GM21619 (cell line): ENCODE results near the gene RPS6KC1.
"Not testable (repeated sequence)": the region's sequence is repeated elsewhere in the genome, so short reads cannot be mapped to it uniquely, and the experiment has no call there.

Experiments
- ATAC-seq: cut with Tn5 transposase; IDR thresholded peaks from one replicate; pipeline ENCODE4 v1.9.1; 2021; ENCODE audit not compliant: unreplicated experiment

Gene RPS6KC1

DNA sequence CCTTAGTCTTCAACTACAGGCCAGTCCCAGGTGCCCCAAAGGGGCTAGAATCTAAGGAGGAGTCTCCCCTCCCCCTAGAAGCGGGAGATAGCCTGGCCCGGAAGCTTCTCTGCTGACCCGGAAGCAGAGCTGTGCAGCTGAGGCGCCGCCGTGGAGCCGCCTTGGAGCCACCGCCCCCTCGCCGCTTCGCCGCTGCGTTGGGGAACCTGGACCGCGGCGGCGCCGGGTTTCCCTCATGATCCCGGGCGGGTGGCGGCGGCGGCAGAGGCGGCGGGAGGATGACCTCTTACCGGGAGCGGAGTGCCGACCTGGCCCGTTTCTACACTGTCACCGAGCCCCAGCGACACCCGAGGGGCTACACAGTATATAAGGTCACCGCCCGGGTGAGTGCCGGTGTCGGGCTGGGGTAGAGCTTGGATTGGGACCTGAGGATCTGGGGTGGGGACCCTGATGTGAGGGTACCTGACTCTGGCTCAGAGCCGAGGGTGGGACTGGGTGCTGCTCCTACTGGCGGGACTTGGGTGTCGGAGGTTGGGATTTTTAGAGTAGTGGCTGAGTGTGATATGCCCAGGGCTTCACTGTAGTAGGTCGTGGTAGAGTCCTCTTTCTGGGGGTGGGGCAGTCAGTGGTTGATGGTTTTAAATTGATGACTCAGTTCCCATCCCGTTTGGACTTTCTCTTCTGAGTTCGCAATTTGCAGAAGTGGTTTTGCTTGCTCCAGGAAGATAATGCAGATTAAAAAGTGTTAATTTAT is at the start of gene RPS6KC1:
Gene RPS6KC1 (plus strand): TSS at position 115 of the 754 bp plus-strand sequence. CDS start 164 bp downstream, at position 279.
- peak; percentile 98 for ATAC-seq

DNA sequence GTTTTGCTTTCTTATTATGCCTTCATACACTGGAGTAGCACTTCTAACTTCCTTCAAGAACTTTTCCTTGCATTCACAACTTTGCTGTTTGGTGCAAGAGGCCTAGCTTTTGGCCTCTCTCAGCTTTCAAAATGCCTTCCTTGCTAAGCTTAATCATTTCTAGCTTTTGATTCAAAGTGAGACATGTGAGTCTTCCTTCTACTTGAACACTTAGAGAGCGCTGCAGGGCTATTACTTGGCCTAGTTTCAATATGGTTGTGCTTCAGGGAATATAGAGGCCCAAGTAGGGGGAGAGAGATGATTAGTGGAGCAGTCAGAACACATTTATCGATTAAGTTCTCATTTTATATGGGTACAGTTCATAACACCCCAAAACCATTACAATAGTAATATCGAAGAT is 47.8 kb upstream of the RPS6KC1 start:
- peak; percentile 88 for ATAC-seq

DNA sequence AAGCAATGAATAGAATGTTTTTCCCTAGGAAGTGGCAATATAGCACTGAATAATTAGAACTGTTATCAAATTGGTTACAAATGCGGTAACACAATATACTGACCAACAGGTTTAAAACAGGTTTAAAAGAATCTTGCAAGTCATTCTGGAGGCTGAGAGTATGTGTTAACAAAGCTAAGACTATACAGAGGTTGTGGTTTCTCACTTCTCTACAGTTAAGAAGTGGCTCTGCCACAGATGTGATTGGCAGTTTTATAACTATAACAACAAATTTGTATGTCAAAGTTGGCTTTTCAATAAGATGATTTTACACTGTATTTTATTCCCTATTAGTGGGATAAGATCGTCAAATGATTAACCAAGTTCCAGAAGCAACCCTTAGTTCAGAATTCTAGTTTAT is 42.5 kb upstream of the RPS6KC1 start:
- peak; percentile 86 for ATAC-seq

DNA sequence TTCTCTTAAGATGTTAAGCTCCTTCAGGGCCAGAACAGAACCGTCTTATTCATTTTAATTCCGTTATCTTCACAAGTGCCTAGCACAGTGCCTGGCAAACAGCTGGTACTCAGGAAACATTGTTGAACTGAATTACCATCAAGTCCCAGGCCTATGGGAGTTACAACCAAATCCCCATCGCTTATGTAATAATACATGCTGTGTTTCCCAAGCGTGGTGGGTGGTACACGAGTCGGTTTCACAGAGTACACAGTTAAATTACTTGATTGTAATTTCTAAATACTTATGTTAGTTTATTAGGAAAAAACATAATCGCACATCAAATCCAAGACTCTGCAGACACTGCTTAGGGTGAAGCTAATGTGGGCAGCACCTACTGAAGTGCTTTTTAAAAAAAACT is 36.4 kb upstream of the RPS6KC1 start:
- ATAC-seq = no peak

DNA sequence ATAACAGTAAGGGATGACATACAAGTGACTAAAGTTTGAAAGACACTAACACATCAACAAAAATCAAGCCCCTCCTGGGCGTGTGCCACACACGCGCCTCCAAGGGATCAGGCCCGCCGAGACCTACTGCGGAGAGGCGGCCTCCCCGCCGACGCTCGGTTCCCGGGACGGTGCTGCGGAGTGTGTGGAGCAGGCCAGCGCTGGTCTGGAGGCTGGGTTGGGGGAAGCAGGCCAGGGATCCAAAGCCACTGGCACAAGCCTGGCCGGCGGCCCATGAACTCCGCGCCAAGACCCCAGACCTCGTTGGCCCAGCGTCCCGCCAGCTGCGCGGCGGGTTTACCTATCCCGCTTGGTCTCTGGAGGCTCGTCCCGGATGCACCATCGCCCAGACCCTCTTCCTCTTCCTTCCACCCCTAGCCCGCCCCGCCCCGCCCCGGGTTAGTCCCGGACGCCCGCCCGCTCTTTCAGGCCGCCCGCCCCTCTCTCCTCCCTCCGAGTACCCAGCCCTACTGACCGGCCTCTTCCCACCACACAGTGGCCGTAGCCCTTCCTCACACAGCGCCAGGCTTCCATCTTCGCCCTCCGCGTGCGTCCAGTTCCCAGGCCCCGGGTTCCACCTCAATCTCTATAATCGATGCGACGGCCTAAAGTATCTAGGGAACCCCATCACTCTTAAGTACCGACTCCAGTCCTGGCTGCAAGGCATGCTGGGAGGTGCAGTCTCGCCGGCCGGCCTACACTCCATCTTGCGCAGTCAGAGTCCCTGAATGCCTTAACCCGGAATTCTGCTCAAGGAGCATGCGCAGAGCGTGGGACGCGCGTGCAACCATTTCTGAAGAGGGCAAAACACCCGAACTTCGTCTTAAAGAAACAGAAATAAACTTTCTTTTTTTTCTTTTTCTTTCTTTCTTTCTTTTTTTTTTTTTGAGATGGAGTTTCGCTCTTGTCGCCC is 35.7 kb upstream of the RPS6KC1 start, which contains the start of gene ANGEL2:
Gene ANGEL2 (minus strand): TSS at position 769 of the 952 bp plus-strand sequence. CDS start 196 bp downstream, at position 573.
- peak; percentile 95 for ATAC-seq

DNA sequence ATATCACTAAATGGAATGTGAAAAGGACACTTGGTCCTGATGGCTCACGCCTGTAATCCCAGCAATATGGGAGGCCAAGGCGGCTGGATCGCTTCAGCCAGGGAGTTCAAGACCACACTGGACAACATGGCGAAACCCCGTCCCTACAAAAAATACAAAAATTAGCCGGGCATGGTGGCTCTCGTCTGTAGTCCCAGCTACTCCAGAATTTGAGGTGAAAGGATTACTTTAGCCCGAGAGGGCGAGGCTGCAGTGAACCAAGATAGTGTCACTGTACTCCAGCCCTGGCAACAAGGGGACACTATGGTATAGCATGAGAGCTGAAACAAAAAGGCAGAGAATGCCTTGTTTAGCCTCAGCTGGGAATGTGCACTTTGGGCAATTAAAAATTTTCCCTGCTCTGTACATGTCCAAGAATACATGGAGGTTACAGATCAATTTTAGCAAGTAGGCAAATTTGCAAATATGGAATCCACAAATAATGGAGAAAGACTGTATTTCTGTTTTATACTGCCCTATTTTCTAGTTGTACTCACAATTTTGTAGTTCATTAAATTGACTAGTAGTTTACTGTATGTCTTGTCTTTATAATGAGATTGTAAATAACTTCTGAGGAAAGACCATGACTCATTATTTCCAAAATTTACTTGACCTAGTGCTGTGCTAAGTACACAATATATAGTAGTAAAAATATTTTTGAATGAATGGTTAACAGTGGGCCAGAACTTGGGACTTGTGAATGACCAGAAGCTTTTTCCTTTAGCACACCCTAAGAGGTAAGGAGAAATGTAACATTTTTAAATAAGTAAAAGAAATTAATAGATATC is 33.4 kb upstream of the RPS6KC1 start:
- ATAC-seq = no peak

DNA sequence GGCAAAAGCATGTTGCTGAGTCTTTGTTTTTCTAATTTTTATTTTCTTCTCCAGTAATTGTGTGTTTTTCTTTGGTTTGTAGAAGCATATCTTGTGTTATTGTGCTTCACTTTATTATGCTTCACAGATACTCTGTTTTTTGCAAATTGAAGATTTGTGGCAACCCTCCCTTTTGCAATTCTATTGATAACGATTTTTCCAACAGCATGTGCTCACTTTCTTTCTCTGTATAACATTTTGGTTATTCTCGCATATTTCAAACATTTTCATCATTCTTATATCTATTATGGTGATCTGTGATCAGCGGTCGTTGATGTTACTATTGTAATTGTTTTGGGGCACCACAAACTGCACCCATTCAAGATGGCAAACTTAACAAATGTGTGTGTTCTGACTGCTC is 31.6 kb upstream of the RPS6KC1 start:
- ATAC-seq = no peak

- ATAC-seq = no peak
These were observed 31.0 kb upstream of the RPS6KC1 start for GRCh38 chr1:213020016-213020415.

DNA sequence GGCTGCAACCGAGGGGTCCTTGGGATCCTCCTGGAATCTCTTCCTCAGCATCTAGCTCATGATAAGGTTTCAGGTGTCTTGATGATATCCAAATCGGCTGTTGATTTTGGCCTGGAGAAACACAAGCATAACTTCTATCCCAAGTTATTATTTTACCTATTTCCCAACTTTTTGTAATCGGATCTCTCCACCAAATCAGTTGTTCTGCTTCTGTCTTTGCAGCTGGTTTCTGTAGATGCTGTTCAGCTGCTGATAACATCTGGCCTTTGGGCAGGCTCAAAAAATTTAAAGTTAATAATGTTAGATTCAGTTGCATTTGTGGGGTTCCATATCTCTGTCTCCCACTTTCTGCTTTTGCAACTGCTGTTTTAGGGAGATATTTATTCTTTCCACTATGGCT is 24.0 kb upstream of the RPS6KC1 start:
- not testable (repeated sequence) for ATAC-seq

- ATAC-seq = no peak
These were observed 18.4 kb upstream of the RPS6KC1 start for GRCh38 chr1:213032651-213033050.

DNA sequence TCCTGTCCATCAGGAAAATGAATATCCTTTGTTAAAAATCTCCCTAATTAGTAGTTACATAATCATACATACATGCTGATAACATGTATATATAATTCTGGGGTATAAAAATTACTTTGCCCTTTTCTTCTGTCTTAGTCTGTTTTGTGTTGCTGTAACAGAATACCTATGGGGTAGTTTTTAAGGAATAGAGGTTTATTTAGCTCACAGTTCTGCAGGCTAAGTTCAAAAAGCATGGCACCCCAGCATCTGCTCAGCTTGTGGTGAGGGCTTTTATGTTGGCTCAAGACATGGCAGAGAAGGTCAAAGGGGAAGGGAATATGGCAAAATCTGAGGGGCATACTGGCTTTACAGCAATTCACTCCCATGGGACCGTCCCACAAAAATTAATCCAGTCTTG is 16.3 kb upstream of the RPS6KC1 start:
- no peak for ATAC-seq

DNA sequence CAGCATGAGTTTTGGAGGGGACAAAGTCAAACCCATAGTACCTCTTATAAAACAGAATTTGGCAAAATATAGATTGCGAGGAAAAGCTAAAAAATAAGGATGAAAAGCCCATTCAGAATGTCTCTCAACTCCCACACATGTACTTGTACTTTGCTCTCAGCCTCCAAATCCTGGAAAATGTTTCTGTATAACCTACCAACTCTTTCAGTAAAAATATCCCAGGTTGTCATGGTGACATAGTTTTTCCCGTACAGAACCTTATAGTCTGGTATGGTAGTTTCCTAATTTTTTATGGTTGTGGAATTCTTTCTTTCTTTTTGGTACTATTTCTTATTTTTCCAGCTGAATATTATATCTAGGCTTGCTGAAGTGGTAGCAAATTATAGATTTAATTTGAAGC is 15.5 kb upstream of the RPS6KC1 start:
- ATAC-seq = no peak

GRCh38 chr1:213041443-213041842 is 9.6 kb upstream of the RPS6KC1 start:
- no peak for ATAC-seq

- ATAC-seq = not testable (repeated sequence)
These were observed 5.5 kb upstream of the RPS6KC1 start for GRCh38 chr1:213045321-213046226.

DNA sequence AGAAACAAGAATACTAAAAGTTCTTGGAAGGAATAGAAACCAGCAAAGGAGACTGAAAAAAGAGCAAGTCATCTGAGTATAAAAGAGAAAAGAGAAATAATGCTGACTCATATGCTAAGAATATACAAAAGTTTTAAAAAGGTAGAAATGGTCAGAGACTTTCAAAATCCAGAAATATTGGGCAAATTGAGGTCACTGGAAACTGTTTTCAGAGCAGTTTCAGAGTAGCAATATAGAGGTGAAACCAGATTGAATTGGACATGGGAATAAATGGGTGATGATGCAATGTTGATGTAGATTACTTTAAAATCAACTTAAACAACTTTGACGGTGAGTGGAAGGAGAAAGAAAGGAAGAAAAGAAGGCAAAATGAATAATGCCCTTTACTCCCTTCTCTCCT is 1.8 kb upstream of the RPS6KC1 start:
- no peak for ATAC-seq

GRCh38 chr1:213050745-213051126 is 305 bp upstream of the RPS6KC1 start:
- peak; percentile 24 for ATAC-seq

- no peak for ATAC-seq
These were observed 801 bp downstream of the RPS6KC1 start for GRCh38 chr1:213051881-213052202.

GRCh38 chr1:213053455-213053854 is 2.4 kb downstream of the RPS6KC1 start:
- no peak for ATAC-seq

GRCh38 chr1:213054142-213054541 is 3.1 kb downstream of the RPS6KC1 start:
- no peak for ATAC-seq
